C4-2B (cell line): Measurements from ENCODE around the gene EHHADH.

Experiments
- H3K27ac ChIP-seq: fragments of 450-650 bp; 2 replicates; pipeline ENCODE4 v1.5.1; 2017
- CTCF ChIP-seq: fragments of 450-650 bp; conservative IDR thresholded peaks from 2 replicates; pipeline ENCODE4 v1.5.1; 2017; ENCODE audit warnings: mild to moderate bottlenecking
- ZFX ChIP-seq: fragments of 450-650 bp; IDR thresholded peaks from 2 replicates; pipeline ENCODE4 v1.6.1; 2017

EHHADH gene

GRCh38 chr3:185207931-185208746, 45.7 kb downstream of the EHHADH start:
- TF ChIP-seq ZFX = no peak
- TF ChIP-seq CTCF = no peak
- no peak overlapping the region for H3K27ac ChIP-seq

DNA sequence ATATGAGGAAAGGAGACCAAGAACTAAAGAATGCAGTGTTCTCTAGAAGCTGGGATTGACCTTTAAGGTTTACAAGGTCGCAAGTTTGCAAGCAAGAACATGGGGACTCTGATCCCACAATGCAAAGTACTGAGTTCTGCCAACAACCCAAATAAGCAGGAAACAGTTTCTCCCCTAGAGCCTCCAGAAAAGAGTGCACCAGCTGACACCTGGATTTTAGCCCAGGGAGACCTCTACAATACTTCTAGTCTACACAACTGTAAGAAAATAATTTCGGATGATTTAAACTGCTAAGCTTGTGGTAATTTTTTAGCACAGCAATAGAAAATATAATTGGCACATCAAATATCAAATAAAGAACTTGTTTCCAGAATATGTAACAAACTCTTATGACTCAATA, 46.4 kb downstream of the EHHADH start:
- no peak for TF ChIP-seq ZFX
- TF ChIP-seq CTCF = no peak
- no peak overlapping the region for H3K27ac ChIP-seq

- TF ChIP-seq CTCF = no peak
Measured at GRCh38 chr3:185205865-185206264, 48.0 kb downstream of the EHHADH start.

DNA sequence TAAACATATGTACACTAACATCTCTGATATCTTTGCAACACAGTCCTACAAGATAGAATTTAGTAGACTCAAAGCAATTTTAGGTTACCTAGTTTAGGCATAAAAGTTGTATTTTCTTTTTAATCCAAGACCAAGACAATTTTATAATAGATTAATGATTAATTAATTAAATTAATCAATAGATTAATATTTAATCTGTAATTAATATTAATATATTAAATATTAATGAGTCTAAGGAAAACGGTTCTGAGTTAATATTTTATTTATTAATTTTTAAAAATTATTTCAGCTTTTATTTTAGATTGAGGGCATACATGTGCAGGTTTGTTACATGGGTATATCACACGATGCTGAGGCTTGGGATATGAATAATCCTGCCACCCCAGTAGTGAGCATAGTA, 49.0 kb downstream of the EHHADH start:
- no peak for TF ChIP-seq ZFX
- no peak for TF ChIP-seq CTCF

More at GRCh38 chr3:185205865-185206264, 48.0 kb downstream of the EHHADH start:
- no peak overlapping the region for H3K27ac ChIP-seq

DNA sequence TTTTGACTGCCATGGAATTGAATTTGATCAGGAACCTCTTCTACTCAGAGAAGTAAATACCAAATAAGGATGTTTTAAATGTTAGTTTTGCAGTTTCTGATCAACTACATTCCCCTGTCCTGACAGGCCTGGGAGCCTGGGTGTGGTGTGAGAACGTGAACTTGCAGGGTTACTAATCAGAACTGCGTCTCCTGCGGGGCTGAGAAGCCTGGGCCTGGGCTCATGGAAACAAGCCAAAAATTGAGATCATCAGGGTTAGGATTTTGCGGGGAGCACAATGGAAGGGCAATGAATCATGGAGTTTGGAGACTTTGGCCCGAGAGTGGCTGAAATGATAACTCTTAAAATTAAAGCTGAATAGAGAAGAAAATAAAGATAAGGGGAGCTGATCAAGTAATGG, 53.2 kb downstream of the EHHADH start:
- no peak for TF ChIP-seq ZFX
- TF ChIP-seq CTCF = no peak
- no peak overlapping the region for H3K27ac ChIP-seq

More for the DNA sequence above, 49.0 kb downstream of the EHHADH start:
- H3K27ac ChIP-seq = no peak overlapping the region

- TF ChIP-seq ZFX = no peak
- TF ChIP-seq CTCF = peak; percentile 25; the same call in 1 of the 2 replicates
- H3K27ac ChIP-seq = no peak overlapping the region
Measured at GRCh38 chr3:185199671-185200070, 54.2 kb downstream of the EHHADH start.

- TF ChIP-seq CTCF = no peak
- TF ChIP-seq ZFX = no peak
- H3K27ac ChIP-seq = no peak overlapping the region
Measured at GRCh38 chr3:185199206-185199605, 54.6 kb downstream of the EHHADH start.
